Muscle of arm (tissue), 14 donors: ENCODE results near the gene FER. TPM values are rescaled to one million over a fixed set of nuclear protein-coding genes. Genes with fewer than 3 reads are reported as not detected.
"Not testable (repeated sequence)": the region's sequence is repeated elsewhere in the genome, so short reads cannot be mapped to it uniquely, and the experiment has no call there.

Experiments
- DNase-seq: peaks from one replicate; pipeline ENCODE4 v3.0.0-alpha.2; 2013
- long read RNA-seq, 11 donors: transcript quantifications; one replicate each; lab custom pipeline, GENCODE V29; 2026
- polyA plus RNA-seq, 12 donors: library from polyadenylated mRNA; unstranded; fragments of 120-200 nt; gene quantifications; one replicate each; pipeline ENCODE4 v1.2.1, GENCODE V29; 2013; ENCODE audit not compliant: insufficient read length in 12 of 12

The FER gene
- 10 to 100 TPM in 9 of 12 donors, 1 to 10 TPM in 2, not detected in 1; 8.3 to 13.3 (median 11.8) TPM for polyA plus RNA-seq
- long read RNA-seq, donor 1: 0 reads
- long read RNA-seq, donor 2: 0 reads
- long read RNA-seq, donor 3: 0 reads
- long read RNA-seq, donor 4: 0 reads
- long read RNA-seq, donor 5: 0 reads
- long read RNA-seq, donor 6: 0 reads
- long read RNA-seq, donor 7: 0 reads
- long read RNA-seq, donor 8: 0 reads
- long read RNA-seq, donor 9: 0 reads
- long read RNA-seq, donor 10: 0 reads
- long read RNA-seq, donor 11: 0 reads

- DNase-seq: peak; percentile 59
Measured at GRCh38 chr5:108747774-108748400, at the start of gene FER. TSS of gene FER (plus strand) at chr5:108747897. CDS start at chr5:108798183, 50,286 bp downstream.

- not testable (repeated sequence) for DNase-seq
Measured at GRCh38 chr5:108700388-108700787, 47.3 kb upstream of the FER start.

- DNase-seq: no peak
Measured at GRCh38 chr5:108700930-108701329, 46.8 kb upstream of the FER start.

GRCh38 chr5:108702546-108702945 is 45.2 kb upstream of the FER start:
- DNase-seq: no peak

- no peak for DNase-seq
Measured at GRCh38 chr5:108703313-108703712, 44.4 kb upstream of the FER start.

- no peak for DNase-seq
Measured at GRCh38 chr5:108707141-108707540, 40.6 kb upstream of the FER start.

- DNase-seq: no peak
Measured at GRCh38 chr5:108711898-108712297, 35.8 kb upstream of the FER start.

- DNase-seq: no peak
Measured at GRCh38 chr5:108715408-108715807, 32.3 kb upstream of the FER start.

GRCh38 chr5:108720391-108720790 is 27.3 kb upstream of the FER start:
- no peak for DNase-seq

- DNase-seq: no peak
Measured at GRCh38 chr5:108726446-108727235, 21.1 kb upstream of the FER start.

GRCh38 chr5:108727236-108727650 is 20.5 kb upstream of the FER start:
- DNase-seq: peak; percentile 55

- DNase-seq: peak; percentile 93
Measured at GRCh38 chr5:108727651-108728565, 19.8 kb upstream of the FER start.

GRCh38 chr5:108728566-108729241 is 19.0 kb upstream of the FER start:
- DNase-seq: no peak

- no peak for DNase-seq
Measured at GRCh38 chr5:108729242-108729615, 18.5 kb upstream of the FER start.

- DNase-seq: no peak
Measured at GRCh38 chr5:108730617-108731340, 16.9 kb upstream of the FER start.

GRCh38 chr5:108735790-108736189 is 11.9 kb upstream of the FER start:
- no peak for DNase-seq

GRCh38 chr5:108736855-108737254 is 10.8 kb upstream of the FER start:
- no peak for DNase-seq

- no peak for DNase-seq
Measured at GRCh38 chr5:108739376-108739775, 8.3 kb upstream of the FER start.

GRCh38 chr5:108739906-108740305 is 7.8 kb upstream of the FER start:
- DNase-seq: no peak

GRCh38 chr5:108743319-108743718 is 4.4 kb upstream of the FER start:
- DNase-seq: no peak
